ENCODE data around the gene MPPED1. TPM values are rescaled to one million over a fixed set of nuclear protein-coding genes. Genes with fewer than 3 reads are reported as not detected.

MPPED1 gene
- total and polyA plus RNA-seq, 2 donors (not counting 1 experiment from before 2014, with no cell fraction given) = 0.13 TPM; not detected in 1

- CTCF ChIA-PET = no interaction called here
- H3K9me3 Mint-ChIP-seq (ENCODE audit: insufficient read depth) = no peaks in the 10 kb centered on the region
- no peak overlapping the region for H2AFZ ChIP-seq (ENCODE audit: insufficient read depth, low read depth, low read length, poor library complexity, severe bottlenecking)
- no peaks in the 10 kb centered on the region for H4K20me1 ChIP-seq (ENCODE audit: control insufficient read depth, insufficient read depth, low read length, poor library complexity, severe bottlenecking)
- no peaks in the 10 kb centered on the region for H3K79me2 ChIP-seq (ENCODE audit: control insufficient read depth, insufficient read depth, low read length)
- H3K9me3 ChIP-seq (ENCODE audit: control extremely low read depth in 1 of 3, control insufficient read depth in 2 of 3, insufficient read depth in 1 of 3, low read length in 2 of 3) = peaks cover 0 to under 1% (median 0%) of the 10 kb centered on the region in 3 donors
- TF ChIP-seq CTCF (IDR thresholded peaks at IDR 0.05) (no peak), EZH2 (IDR thresholded peaks at IDR 0.05; ENCODE audit: borderline replicate concordance, insufficient read depth, low read depth, low read length, poor library complexity, severe bottlenecking) (no peak)
- peaks cover 0 to 13% (median 5%) of the 10 kb centered on the region in 4 experiments for H3K27me3 ChIP-seq (replicated peaks in 1 of 4; ENCODE audit: control extremely low read depth in 1 of 4, control insufficient read depth in 3 of 4, insufficient read depth in 4 of 4, low read length in 3 of 4)
- H3K9ac ChIP-seq (ENCODE audit: low read length) = no peak overlapping the region
- no peaks in the 10 kb centered on the region for H3K4me1 ChIP-seq (ENCODE audit: control insufficient read depth in 2 of 2, insufficient read depth in 2 of 2, low read length in 2 of 2)
- H3K4me3 Mint-ChIP-seq = no peak overlapping the region
- intact Hi-C loops (cut with micrococcal nuclease) = no loop called here
- H3K4me1 Mint-ChIP-seq = peaks cover under 1% of the 10 kb centered on the region
- 74% methylated on average over 4 of the region's 4 CpGs for WGBS (ENCODE audit: insufficient coverage)
- no peak overlapping the region for H3K27ac Mint-ChIP-seq
- POLR2A ChIA-PET = no interaction called here
- ATAC-seq (ENCODE audit: low read depth) (no peak), DNase-seq (no peak)
- no peaks in the 10 kb centered on the region for H3K36me3 ChIP-seq (replicated peaks in 1 of 2; ENCODE audit: control extremely low read depth in 1 of 2, control insufficient read depth in 1 of 2, extremely low read depth in 1 of 2, insufficient read depth in 2 of 2, low read length in 1 of 2)
- no peak overlapping the region for H3K4me3 ChIP-seq (ENCODE audit: control extremely low read depth in 1 of 5, extremely low read depth in 1 of 5, insufficient read depth in 1 of 5, low read depth in 2 of 5, low read length in 4 of 5)
- H3K27ac ChIP-seq (ENCODE audit: low read length in 2 of 2) = no peak overlapping the region
- H3K4me2 ChIP-seq (replicated peaks; ENCODE audit: low read depth, low read length, poor library complexity, severe bottlenecking) = no peak overlapping the region
- peaks cover 43% of the 10 kb centered on the region for H3K27me3 Mint-ChIP-seq
These were observed 4.2 kb upstream of the MPPED1 start for GRCh38 chr22:43407591-43407990.

DNA sequence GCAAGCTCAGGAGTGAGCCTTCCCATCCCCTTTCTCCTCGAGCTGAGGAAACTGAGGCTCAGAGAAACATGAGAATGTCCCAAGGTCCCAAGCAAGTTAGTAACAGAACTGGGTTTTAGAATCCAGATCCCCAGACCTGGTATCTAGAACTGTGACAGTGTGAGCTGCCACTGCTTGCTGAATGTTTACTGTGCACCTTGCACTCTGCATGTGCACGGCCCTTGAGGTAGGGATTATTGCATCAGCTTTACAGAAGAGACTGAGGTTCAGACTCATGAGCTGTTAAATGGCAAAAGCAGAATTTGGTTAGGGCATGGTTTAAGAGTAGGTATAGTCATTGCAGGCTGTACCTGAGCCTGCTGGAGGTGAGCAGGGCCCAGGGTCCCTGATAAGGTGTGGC is 3.8 kb upstream of the MPPED1 start:
- ATAC-seq (ENCODE audit: low read depth) (no peak), DNase-seq (no peak)
- Histone ChIP-seq H3K4me2 (replicated peaks; ENCODE audit: low read depth, low read length, poor library complexity, severe bottlenecking) (no peak overlapping the region), H3K27ac (ENCODE audit: low read length in 2 of 2) (no peak overlapping the region), H3K79me2 (ENCODE audit: control insufficient read depth, insufficient read depth, low read length) (no peaks in the 10 kb centered on the region), H3K36me3 (replicated peaks in 1 of 2; ENCODE audit: control extremely low read depth in 1 of 2, control insufficient read depth in 1 of 2, extremely low read depth in 1 of 2, insufficient read depth in 2 of 2, low read length in 1 of 2) (no peaks in the 10 kb centered on the region), H3K27me3 (replicated peaks in 1 of 4; ENCODE audit: control extremely low read depth in 1 of 4, control insufficient read depth in 3 of 4, insufficient read depth in 4 of 4, low read length in 3 of 4) (peaks cover 0 to 17% (median 7%) of the 10 kb centered on the region in 4 experiments), H3K4me3 (ENCODE audit: control extremely low read depth in 1 of 5, extremely low read depth in 1 of 5, insufficient read depth in 1 of 5, low read depth in 2 of 5, low read length in 4 of 5) (no peak overlapping the region), H4K20me1 (ENCODE audit: control insufficient read depth, insufficient read depth, low read length, poor library complexity, severe bottlenecking) (no peaks in the 10 kb centered on the region), H2AFZ (ENCODE audit: insufficient read depth, low read depth, low read length, poor library complexity, severe bottlenecking) (no peak overlapping the region), H3K9ac (ENCODE audit: low read length) (no peak overlapping the region), H3K9me3 (ENCODE audit: control extremely low read depth in 1 of 3, control insufficient read depth in 2 of 3, insufficient read depth in 1 of 3, low read length in 2 of 3) (no peaks in the 10 kb centered on the region), H3K4me1 (ENCODE audit: control insufficient read depth in 2 of 2, insufficient read depth in 2 of 2, low read length in 2 of 2) (no peaks in the 10 kb centered on the region)
- Mint-ChIP-seq H3K4me1 (peaks cover 1% of the 10 kb centered on the region), H3K9me3 (ENCODE audit: insufficient read depth) (no peaks in the 10 kb centered on the region), H3K4me3 (no peak overlapping the region), H3K27me3 (peaks cover 43% of the 10 kb centered on the region), H3K27ac (no peak overlapping the region)
- intact Hi-C loops (cut with micrococcal nuclease) = no loop called here
- CTCF ChIA-PET = no interaction called here
- POLR2A ChIA-PET = no interaction called here
- WGBS (ENCODE audit: insufficient coverage) = 79% methylated on average over 2 of the region's 2 CpGs
- no peak for TF ChIP-seq CTCF (IDR thresholded peaks at IDR 0.05)
- no peak for TF ChIP-seq EZH2 (IDR thresholded peaks at IDR 0.05; ENCODE audit: borderline replicate concordance, insufficient read depth, low read depth, low read length, poor library complexity, severe bottlenecking)

Data from B cell (primary cell).